Measurements from ENCODE around the gene CMTR1.
"Not testable (repeated sequence)": the region's sequence is repeated elsewhere in the genome, so short reads cannot be mapped to it uniquely, and the experiment has no call there.

Gene CMTR1

DNA sequence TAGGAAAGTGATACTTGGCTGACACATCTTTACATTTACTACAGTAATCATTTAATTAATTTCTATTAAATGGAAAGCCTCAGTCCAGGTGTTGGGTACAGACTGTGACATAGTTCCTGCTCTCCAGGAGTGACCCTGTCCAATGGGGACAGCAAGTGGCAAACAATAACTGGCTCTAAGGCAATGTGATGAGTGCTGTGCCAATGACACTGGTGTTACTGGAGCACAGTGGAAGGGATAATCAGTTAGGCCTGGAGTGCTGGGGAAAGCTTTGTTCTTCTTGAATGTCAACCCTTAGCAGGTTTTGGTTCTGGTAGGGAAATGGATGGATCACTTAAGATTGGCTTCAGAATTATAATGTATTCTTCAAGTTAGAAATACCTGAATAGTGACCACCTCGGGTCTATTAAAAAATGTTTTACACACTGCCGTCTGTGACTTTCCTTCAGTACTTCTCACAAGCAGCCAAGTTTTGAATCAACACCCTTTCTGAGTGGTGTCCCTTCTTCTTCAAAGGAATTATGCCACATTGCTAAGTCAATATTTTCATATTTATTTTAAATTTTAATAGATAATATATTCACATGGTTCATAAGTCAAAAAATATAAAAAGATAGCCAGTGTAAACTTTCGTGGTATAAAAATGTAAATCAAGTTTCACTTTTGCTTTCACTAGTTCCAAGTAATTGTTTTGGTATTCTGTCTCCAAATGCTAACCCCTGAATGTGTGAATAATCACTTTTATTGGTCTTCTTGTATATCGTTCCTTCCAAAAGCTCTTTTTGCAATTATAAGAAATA is 9.6 kb downstream of the CMTR1 start (continued):
- TF ChIP-seq ZNF707 (tag by site-specific recombination; IDR thresholded peaks at IDR 0.05) (no peak), ZNF560 (tag by site-specific recombination; IDR thresholded peaks at IDR 0.05; ENCODE audit: borderline replicate concordance) (no peak), ZNF132 (tag by site-specific recombination; IDR thresholded peaks at IDR 0.05; ENCODE audit: borderline replicate concordance) (no peak)

DNA sequence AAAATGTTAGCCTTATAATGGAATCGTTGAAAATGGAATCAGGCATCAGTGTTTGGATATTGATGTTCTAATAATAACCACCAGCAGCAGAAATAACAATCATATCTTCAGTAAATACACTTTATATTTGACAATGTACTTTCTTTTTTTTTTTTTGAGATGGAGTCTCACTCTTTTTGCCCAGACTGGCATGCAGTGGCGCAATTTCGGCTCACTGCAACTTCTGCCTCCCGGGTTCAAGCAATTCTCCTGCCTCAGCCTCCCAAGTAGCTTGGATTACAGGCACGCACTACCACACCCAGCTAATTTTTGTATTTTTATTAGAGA is 10.2 kb downstream of the CMTR1 start:
- POLR2A ChIA-PET: interaction anchor here (2.1 kb wide), 1 partner anchor 10 kb away, joined by 7 read pairs; the partner anchor contains the start of gene CMTR1
- H3K27ac ChIP-seq (ENCODE audit: extremely low read depth, low read depth, low read length); H3K9me3 ChIP-seq (ENCODE audit: control insufficient read depth, insufficient read depth, low read depth, low read length); H3K4me1 ChIP-seq (ENCODE audit: control insufficient read depth, insufficient read depth, low read length); H3K4me3 ChIP-seq (ENCODE audit: low read depth, low read length): not testable (repeated sequence)
- CTCF ChIA-PET: interaction anchor here (0.7 kb wide), 1 partner anchor 10 kb away, joined by 3 read pairs; no protein-coding TSS in a partner anchor
- peaks cover 47 to 85% of the 10 kb centered on the region in 2 experiments for H3K36me3 ChIP-seq (ENCODE audit: control insufficient read depth in 2 of 2, insufficient read depth in 1 of 2, low read length in 2 of 2)

DNA sequence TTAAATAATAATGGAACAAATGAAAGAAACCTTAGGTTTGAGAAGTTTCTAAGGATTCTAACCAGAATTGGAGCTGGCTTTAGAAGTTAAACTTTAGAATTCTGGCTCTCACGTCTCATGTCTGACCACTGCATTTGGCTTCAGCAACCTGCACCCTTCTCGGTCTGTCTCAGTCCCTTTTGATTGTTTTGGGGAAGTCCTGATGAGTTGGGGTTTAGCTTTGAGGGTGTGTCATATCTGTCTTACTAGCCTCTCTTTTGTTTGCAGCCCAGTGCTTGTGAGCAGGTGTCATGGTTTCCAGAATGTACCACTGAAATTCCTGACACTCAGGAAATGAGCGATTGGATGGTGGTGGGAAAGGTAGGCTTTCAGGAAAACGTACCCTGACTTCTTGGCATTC is 17.0 kb downstream of the CMTR1 start:
- CTCF ChIA-PET: interaction anchor here (0.6 kb wide), 1 partner anchor 168 kb away, joined by 3 read pairs; no protein-coding TSS in a partner anchor
- POLR2A ChIA-PET: interaction anchor here (0.6 kb wide), 1 partner anchor 103 kb away, joined by 7 read pairs; no protein-coding TSS in a partner anchor

DNA sequence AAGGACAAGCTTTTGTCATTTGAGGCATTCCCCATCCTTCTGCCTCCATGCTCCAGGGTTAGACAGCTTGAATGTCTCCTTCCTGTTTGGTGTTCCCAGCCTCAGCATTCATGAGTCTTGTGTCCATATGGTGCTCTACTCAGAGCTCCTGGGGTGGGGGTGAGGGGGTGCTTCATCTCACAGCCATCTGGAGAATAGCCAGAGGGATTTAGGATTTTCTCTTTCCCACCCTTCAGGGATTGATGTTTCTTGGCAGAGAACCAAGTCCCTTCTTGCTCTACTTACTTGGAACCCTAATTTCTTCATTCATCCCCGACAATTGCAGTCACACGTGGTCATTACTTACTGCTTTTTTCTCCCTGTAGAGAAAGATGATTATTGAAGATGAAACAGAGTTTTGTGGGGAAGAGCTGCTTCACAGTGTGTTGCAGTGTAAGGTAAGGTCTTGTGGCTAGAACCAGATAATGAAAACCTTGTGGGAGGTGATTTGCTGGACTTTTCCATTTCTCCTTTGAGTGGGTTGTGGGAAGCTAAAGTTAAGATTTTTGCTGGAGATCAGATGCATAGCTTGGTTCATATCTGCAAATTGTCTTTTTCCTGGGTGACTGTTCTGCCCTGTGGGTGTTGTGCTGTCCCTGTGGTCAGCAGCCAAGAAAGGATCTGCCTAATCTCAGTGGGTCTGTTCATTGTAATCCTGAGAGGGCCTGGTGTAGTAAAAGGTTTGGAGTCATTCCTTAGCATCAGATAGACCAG is 18.6 kb downstream of the CMTR1 start:
- ChIA-PET POLR2A (no interaction called here), CTCF (interaction anchor here (0.9 to 1.4 kb wide), 4 partner anchors 9 to 241 kb away, joined by 3 to 4 read pairs (median 4); no protein-coding TSS in a partner anchor)
- Histone ChIP-seq H3K36me3 (ENCODE audit: control insufficient read depth in 2 of 2, insufficient read depth in 1 of 2, low read length in 2 of 2) (peaks cover 34 to 93% of the 10 kb centered on the region in 2 experiments), H3K9me3 (ENCODE audit: control insufficient read depth, insufficient read depth, low read depth, low read length) (no peaks in the 10 kb centered on the region), H3K4me1 (ENCODE audit: control insufficient read depth, insufficient read depth, low read length) (no peaks in the 10 kb centered on the region), H3K4me3 (ENCODE audit: low read depth, low read length) (no peak overlapping the region), H3K27ac (ENCODE audit: extremely low read depth, low read depth, low read length) (no peak overlapping the region)
- no peak for TF ChIP-seq ZNF394 (tag by site-specific recombination; IDR thresholded peaks at IDR 0.05; ENCODE audit: borderline replicate concordance)
- no peak for TF ChIP-seq ZNF211 (tag by site-specific recombination; IDR thresholded peaks at IDR 0.05; ENCODE audit: low read depth)
- no peak for TF ChIP-seq IKZF3 (tag by site-specific recombination; IDR thresholded peaks at IDR 0.05)
- no peak for TF ChIP-seq ZNF157 (tag by site-specific recombination; IDR thresholded peaks at IDR 0.05)
- TF ChIP-seq ZNF16 (tag by site-specific recombination; IDR thresholded peaks at IDR 0.05; ENCODE audit: low read depth): no peak
- TF ChIP-seq ZNF2 (tag by site-specific recombination; IDR thresholded peaks at IDR 0.05): no peak
- no peak for TF ChIP-seq ZNF175 (tag by site-specific recombination; IDR thresholded peaks at IDR 0.05)
- no peak for TF ChIP-seq ZNF785 (tag by site-specific recombination; IDR thresholded peaks at IDR 0.05)

More for the DNA sequence above, 17.0 kb downstream of the CMTR1 start:
- no peak overlapping the region for H3K4me3 ChIP-seq (ENCODE audit: low read depth, low read length)
- H3K4me1 ChIP-seq (ENCODE audit: control insufficient read depth, insufficient read depth, low read length): no peaks in the 10 kb centered on the region
- no peak for TF ChIP-seq ZNF558 (tag by site-specific recombination; IDR thresholded peaks at IDR 0.05)
- TF ChIP-seq GLI4 (tag by site-specific recombination; IDR thresholded peaks at IDR 0.05): no peak
- TF ChIP-seq ZNF221 (tag by site-specific recombination; IDR thresholded peaks at IDR 0.05; ENCODE audit: borderline replicate concordance): no peak
- no peak for TF ChIP-seq ZNF114 (tag by site-specific recombination; IDR thresholded peaks at IDR 0.05)
- no peak for TF ChIP-seq ZNF658 (tag by site-specific recombination; IDR thresholded peaks at IDR 0.05)
- no peak for TF ChIP-seq ZNF621 (tag by site-specific recombination; IDR thresholded peaks at IDR 0.05)
- TF ChIP-seq ZNF514 (tag by site-specific recombination; IDR thresholded peaks at IDR 0.05): no peak
- no peak for TF ChIP-seq ZFP3 (tag by site-specific recombination; IDR thresholded peaks at IDR 0.05; ENCODE audit: low read depth)
- no peak for TF ChIP-seq ZBTB1 (tag by site-specific recombination; IDR thresholded peaks at IDR 0.05)
- no peak for TF ChIP-seq MEIS1 (CRISPR knock-in tag; IDR thresholded peaks at IDR 0.05; ENCODE audit: borderline replicate concordance)
- TF ChIP-seq RBAK (tag by site-specific recombination; IDR thresholded peaks at IDR 0.05): no peak
- no peak for TF ChIP-seq ZNF600 (tag by site-specific recombination; IDR thresholded peaks at IDR 0.05)
- TF ChIP-seq ZNF776 (tag by site-specific recombination; IDR thresholded peaks at IDR 0.05; ENCODE audit: borderline replicate concordance): no peak
- no peak for TF ChIP-seq ZNF791 (tag by site-specific recombination; IDR thresholded peaks at IDR 0.05)
- TF ChIP-seq ZNF223 (tag by site-specific recombination; IDR thresholded peaks at IDR 0.05): no peak
- TF ChIP-seq ZNF19 (tag by site-specific recombination; IDR thresholded peaks at IDR 0.05; ENCODE audit: low read depth): no peak
- peaks cover 44 to 92% of the 10 kb centered on the region in 2 experiments for H3K36me3 ChIP-seq (ENCODE audit: control insufficient read depth in 2 of 2, insufficient read depth in 1 of 2, low read length in 2 of 2)
- H3K27ac ChIP-seq (ENCODE audit: extremely low read depth, low read depth, low read length): no peak overlapping the region
- H3K9me3 ChIP-seq (ENCODE audit: control insufficient read depth, insufficient read depth, low read depth, low read length): no peaks in the 10 kb centered on the region
